T47D (cell line): ENCODE data around the gene GTF2IRD1.
"Not testable (repeated sequence)": the region's sequence is repeated elsewhere in the genome, so short reads cannot be mapped to it uniquely, and the experiment has no call there.

Experiments
- DNase-seq, 2 experiments: peaks; one replicate each; pipeline versions ENCODE4 v3.0.0 to v3.0.0-alpha.2; 2011 to 2012; ENCODE audit warnings: low read depth in 1 of 2, low spot score in 1 of 2
- JUND ChIP-seq: IDR thresholded peaks from 2 replicates; pipeline ENCODE4 v1.6.1; 2012; ENCODE audit warnings: low read depth
- in situ Hi-C: cut with HindIII; loops from 2 replicates; pipeline ENCODE4 v1.10.0; 2016; ENCODE audit warnings: low sequenced_read_pairs, low pct_unique_long_range_greater_than_20kb

GTF2IRD1 gene

GRCh38 chr7:74493295-74493694 is 39.6 kb downstream of the GTF2IRD1 start:
- DNase-seq = no peak
- in situ Hi-C loops = no loop called here
- no peak for TF ChIP-seq JUND

GRCh38 chr7:74494076-74494548 is 40.4 kb downstream of the GTF2IRD1 start:
- no peak for DNase-seq
- in situ Hi-C loops = no loop called here
- TF ChIP-seq JUND = no peak

- in situ Hi-C loops = no loop called here
- no peak for TF ChIP-seq JUND
- no peak for DNase-seq
These were observed 41.7 kb downstream of the GTF2IRD1 start for GRCh38 chr7:74495112-74496086.

GRCh38 chr7:74496272-74496671 is 42.6 kb downstream of the GTF2IRD1 start:
- no peak for DNase-seq
- in situ Hi-C loops = no loop called here
- TF ChIP-seq JUND = no peak

- in situ Hi-C loops, DNase-seq: not testable (repeated sequence)
These were observed 43.1 kb downstream of the GTF2IRD1 start for GRCh38 chr7:74496773-74497172.

GRCh38 chr7:74498354-74498753 is 44.6 kb downstream of the GTF2IRD1 start:
- no peak for DNase-seq
- no peak for TF ChIP-seq JUND
- in situ Hi-C loops = no loop called here

- in situ Hi-C loops = no loop called here
- DNase-seq = peak; percentile 77 to 99
These were observed 45.5 kb downstream of the GTF2IRD1 start for GRCh38 chr7:74498996-74499834.

GRCh38 chr7:74499835-74500388 is 46.2 kb downstream of the GTF2IRD1 start:
- in situ Hi-C loops = no loop called here
- DNase-seq = no peak
- TF ChIP-seq JUND = no peak

More at GRCh38 chr7:74498996-74499834, 45.5 kb downstream of the GTF2IRD1 start:
- TF ChIP-seq JUND = no peak

GRCh38 chr7:74501298-74501697 is 47.6 kb downstream of the GTF2IRD1 start:
- in situ Hi-C loops = no loop called here
- no peak for TF ChIP-seq JUND
- DNase-seq = peak in 1 of 2 experiments; percentile 90

GRCh38 chr7:74502216-74502891 is 48.6 kb downstream of the GTF2IRD1 start:
- in situ Hi-C loops = no loop called here
- TF ChIP-seq JUND = no peak
- peak; percentile 65 to 95 for DNase-seq

- in situ Hi-C loops = no loop called here
- DNase-seq = no peak
- TF ChIP-seq JUND = no peak
These were observed 49.4 kb downstream of the GTF2IRD1 start for GRCh38 chr7:74503061-74503460.

- no peak for TF ChIP-seq JUND
- in situ Hi-C loops = no loop called here
- DNase-seq = no peak
These were observed 50.2 kb downstream of the GTF2IRD1 start for GRCh38 chr7:74503943-74504342.
